ENCODE results near the gene CDC42SE2. TPM values are rescaled to one million over a fixed set of nuclear protein-coding genes. Genes with fewer than 3 reads are reported as not detected.

Gene CDC42SE2
- total RNA-seq, 1 experiment from 2014 or later: 23.2 TPM

DNA sequence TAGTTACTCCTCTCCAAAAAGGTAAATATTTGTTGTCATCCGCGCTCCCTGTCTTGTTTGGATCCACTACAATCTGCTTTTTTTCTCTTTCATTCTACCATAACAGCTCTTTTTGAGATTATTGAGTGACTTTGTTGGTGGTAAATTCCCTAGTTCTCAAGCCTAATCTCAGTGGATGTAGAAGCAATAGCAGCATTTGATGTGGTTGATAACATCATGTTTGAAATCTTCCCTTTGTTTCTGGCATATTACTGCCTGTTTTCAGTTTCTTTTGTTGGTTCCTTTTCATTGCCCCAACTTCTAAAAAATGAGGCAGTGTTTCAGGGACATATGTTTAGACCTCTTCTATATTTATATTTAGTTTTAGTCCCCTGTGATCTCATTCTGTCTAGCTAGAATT, 8.9 kb downstream of the CDC42SE2 start:
- peaks cover 4% of the 10 kb centered on the region; the same call in 1 of the 2 replicates for H3K79me2 ChIP-seq (ENCODE audit: insufficient read depth, low read length)
- H2BK12ac ChIP-seq (ENCODE audit: insufficient read length, low read depth, low read length): no peak overlapping the region
- H3K56ac ChIP-seq (ENCODE audit: insufficient read length, low read depth, low read length): no peak overlapping the region
- no peak overlapping the region for H3K23ac ChIP-seq (ENCODE audit: insufficient read length, low read depth, low read length)
- no peak overlapping the region for H2BK120ac ChIP-seq (ENCODE audit: low read depth, low read length, poor library complexity, severe bottlenecking)
- no peak for DNase-seq
- H3T11ph ChIP-seq (ENCODE audit: low read length): no peak overlapping the region
- H4K8ac ChIP-seq (replicated peaks; ENCODE audit: insufficient read length, low read depth, low read length): no peak overlapping the region
- H3K9me3 ChIP-seq (ENCODE audit: control insufficient read depth, low read depth, low read length): no peaks in the 10 kb centered on the region
- H2AFZ ChIP-seq (ENCODE audit: low read length): no peak overlapping the region
- WGBS (ENCODE audit: extremely low coverage, insufficient read length, low lambda C conversion rate): no CpG with 5 or more reads among the region's 2 CpGs
- peaks cover 2% of the 10 kb centered on the region for H4K20me1 ChIP-seq (ENCODE audit: control insufficient read depth, insufficient read depth, insufficient read length)
- no peak overlapping the region for H3K4me2 ChIP-seq (ENCODE audit: insufficient read depth, insufficient read length, low read length)
- H3K18ac ChIP-seq (ENCODE audit: insufficient read length, low read depth, low read length): no peak overlapping the region
- H3K4ac ChIP-seq (ENCODE audit: low read depth, low read length): no peak overlapping the region
- no peaks in the 10 kb centered on the region for H3K79me1 ChIP-seq (ENCODE audit: insufficient read depth, low read depth, low read length, poor library complexity, severe bottlenecking)
- Mint-ChIP-seq H3K27ac (no peak overlapping the region; a peak in 1 of 7 replicates), H3K36me3 (ENCODE audit: insufficient read depth in 1 of 3, low read depth in 3 of 3) (peaks cover 0 to 4% (median 0%) of the 10 kb centered on the region in 3 experiments; a peak in 2 of 7 replicates), H3K9me3 (no peaks in the 10 kb centered on the region), H3K4me3 (no peak overlapping the region), H3K4me1 (peaks cover 10 to 19% of the 10 kb centered on the region in 2 experiments), H3K27me3 (ENCODE audit: low read depth) (no peaks in the 10 kb centered on the region)
- H3K14ac ChIP-seq (ENCODE audit: insufficient read depth, low read length): no peak overlapping the region
- H4K91ac ChIP-seq (ENCODE audit: insufficient read length, low read depth, low read length): no peak overlapping the region
- no peaks in the 10 kb centered on the region for H3K23me2 ChIP-seq (ENCODE audit: insufficient read length, low read depth, low read length, poor library complexity, severe bottlenecking)
- no peak overlapping the region for H3K27ac ChIP-seq (ENCODE audit: insufficient read length, low read depth, low read length)
- no peak overlapping the region for H3K9ac ChIP-seq (ENCODE audit: extremely low read depth, insufficient read length, low read length)
- H4K5ac ChIP-seq (ENCODE audit: insufficient read length, low read depth, low read length): no peak overlapping the region
- H2BK15ac ChIP-seq (ENCODE audit: low read depth, low read length): no peak overlapping the region
- H2BK5ac ChIP-seq (ENCODE audit: insufficient read length, low read length): no peak overlapping the region
- no peaks in the 10 kb centered on the region for H3K27me3 ChIP-seq (ENCODE audit: insufficient read depth, low read length)
- no peaks in the 10 kb centered on the region for H3K4me1 ChIP-seq (ENCODE audit: insufficient read depth, low read length)
- no peak overlapping the region for H2AK5ac ChIP-seq (ENCODE audit: insufficient read length, low read length)
- no peak for TF ChIP-seq CTCF (conservative IDR thresholded peaks at IDR 0.05)
- H2BK20ac ChIP-seq (ENCODE audit: low read depth, low read length, poor library complexity, severe bottlenecking): no peak overlapping the region
